ENCODE data around the gene DISP2.

Gene DISP2

DNA sequence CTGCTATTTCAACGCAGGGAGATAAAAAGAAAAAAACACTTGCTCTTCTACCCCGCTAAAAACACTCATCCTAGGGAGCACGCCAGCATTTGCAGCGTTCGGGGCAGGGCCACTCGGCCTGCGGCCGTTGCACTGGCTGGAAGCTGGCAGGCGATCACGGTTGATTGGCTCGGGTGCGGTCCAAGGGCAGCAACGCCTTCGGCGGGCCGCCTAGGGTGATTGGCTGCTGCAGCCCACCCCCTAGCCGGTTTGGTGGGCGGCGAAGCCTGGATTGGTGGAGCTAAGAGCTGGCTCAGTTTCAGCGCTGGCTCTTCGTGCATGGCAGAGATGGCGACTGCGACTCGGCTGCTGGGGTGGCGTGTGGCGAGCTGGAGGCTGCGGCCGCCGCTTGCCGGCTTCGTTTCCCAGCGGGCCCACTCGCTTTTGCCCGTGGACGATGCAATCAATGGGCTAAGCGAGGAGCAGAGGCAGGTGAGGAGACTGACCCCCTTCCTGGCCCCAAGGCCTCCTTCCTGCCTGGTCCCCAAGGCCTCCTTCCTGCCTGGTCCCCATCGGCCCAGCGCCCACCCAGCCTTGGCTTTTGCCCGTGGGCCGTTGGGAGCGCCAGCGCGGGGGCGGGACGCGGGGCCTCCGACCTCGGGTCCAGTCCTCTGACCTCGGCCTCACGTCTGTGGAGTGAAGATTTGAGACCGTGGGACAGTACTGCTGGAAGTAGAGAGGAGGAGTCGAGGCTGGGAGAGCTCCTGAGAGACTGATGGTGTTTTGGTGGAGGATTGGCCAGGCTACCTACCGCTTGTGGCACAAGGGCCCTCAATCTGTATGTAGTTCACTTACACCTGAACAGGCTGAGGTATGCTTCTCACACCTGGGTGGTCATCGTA is 47.7 kb downstream of the DISP2 start, which contains the start of gene IVD:
Gene IVD (plus strand): TSS at position 295 of the 881 bp plus-strand sequence. CDS start 33 bp downstream, at position 328.
- Mint-ChIP-seq H3K27me3 (ENCODE audit: low read depth) (no peaks in the 10 kb centered on the region), H3K9me3 (no peaks in the 10 kb centered on the region), H3K27ac (peak within 1 kb of the TSS; percentile 1 to 73 (median 11)), H3K4me3 (peak within 1 kb of the TSS; percentile 88 to 92 (median 92)), H3K4me1 (peaks cover 21% of the 10 kb centered on the region), H3K36me3 (ENCODE audit: low read depth) (peaks cover 17% of the 10 kb centered on the region)
- TF ChIP-seq, protein P1, sequence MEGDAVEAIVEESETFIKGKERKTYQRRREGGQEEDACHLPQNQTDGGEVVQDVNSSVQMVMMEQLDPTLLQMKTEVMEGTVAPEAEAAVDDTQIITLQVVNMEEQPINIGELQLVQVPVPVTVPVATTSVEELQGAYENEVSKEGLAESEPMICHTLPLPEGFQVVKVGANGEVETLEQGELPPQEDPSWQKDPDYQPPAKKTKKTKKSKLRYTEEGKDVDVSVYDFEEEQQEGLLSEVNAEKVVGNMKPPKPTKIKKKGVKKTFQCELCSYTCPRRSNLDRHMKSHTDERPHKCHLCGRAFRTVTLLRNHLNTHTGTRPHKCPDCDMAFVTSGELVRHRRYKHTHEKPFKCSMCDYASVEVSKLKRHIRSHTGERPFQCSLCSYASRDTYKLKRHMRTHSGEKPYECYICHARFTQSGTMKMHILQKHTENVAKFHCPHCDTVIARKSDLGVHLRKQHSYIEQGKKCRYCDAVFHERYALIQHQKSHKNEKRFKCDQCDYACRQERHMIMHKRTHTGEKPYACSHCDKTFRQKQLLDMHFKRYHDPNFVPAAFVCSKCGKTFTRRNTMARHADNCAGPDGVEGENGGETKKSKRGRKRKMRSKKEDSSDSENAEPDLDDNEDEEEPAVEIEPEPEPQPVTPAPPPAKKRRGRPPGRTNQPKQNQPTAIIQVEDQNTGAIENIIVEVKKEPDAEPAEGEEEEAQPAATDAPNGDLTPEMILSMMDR (IDR thresholded peaks at IDR 0.05; ENCODE audit: unreplicated experiment in 3 of 3) = no peak

DNA sequence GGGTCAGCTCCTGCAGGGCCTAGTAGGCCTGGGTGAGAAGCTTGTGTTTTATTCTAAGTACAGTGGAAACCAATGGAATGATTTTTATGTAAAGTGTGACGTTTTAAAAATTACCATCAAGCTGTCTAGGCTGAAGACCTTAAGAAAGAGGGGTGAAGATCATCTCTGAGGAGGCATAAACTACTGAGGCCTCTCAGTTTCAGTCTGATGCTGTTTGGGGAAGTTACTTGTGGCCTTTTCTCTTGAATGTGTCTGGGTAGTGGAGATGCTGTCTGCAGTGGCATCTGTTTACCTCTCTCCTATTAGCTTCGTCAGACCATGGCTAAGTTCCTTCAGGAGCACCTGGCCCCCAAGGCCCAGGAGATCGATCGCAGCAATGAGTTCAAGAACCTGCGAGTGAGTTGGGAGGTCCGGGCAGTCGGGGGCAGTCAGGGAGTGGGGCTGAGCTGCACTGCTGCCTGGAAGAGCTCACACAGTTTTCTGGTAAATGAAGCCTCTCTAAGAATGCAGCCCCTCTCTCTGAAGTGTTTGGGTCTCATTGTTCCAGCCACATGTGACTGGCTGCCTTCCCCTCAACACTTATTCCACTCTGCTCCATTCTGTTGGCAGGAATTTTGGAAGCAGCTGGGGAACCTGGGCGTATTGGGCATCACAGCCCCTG is 49.4 kb downstream of the DISP2 start:
- H3K4me3 Mint-ChIP-seq = peak overlapping the region; percentile 69 to 78 (median 76)
- H3K9me3 Mint-ChIP-seq = no peaks in the 10 kb centered on the region
- peaks cover 21% of the 10 kb centered on the region for H3K4me1 Mint-ChIP-seq
- TF ChIP-seq, protein P1 (IDR thresholded peaks at IDR 0.05; ENCODE audit: unreplicated experiment in 3 of 3) = no peak
- H3K27me3 Mint-ChIP-seq (ENCODE audit: low read depth) = no peaks in the 10 kb centered on the region
- peak overlapping the region in 1 of 3 experiments; percentile 56 for H3K27ac Mint-ChIP-seq
- H3K36me3 Mint-ChIP-seq (ENCODE audit: low read depth) = peaks cover 32% of the 10 kb centered on the region

GRCh38 chr15:40409366-40409765 is 51.3 kb downstream of the DISP2 start:
- no peaks in the 10 kb centered on the region for H3K27me3 Mint-ChIP-seq (ENCODE audit: low read depth)
- no peak overlapping the region for H3K27ac Mint-ChIP-seq
- no peaks in the 10 kb centered on the region for H3K9me3 Mint-ChIP-seq
- H3K36me3 Mint-ChIP-seq (ENCODE audit: low read depth) = peaks cover 44% of the 10 kb centered on the region
- TF ChIP-seq, protein P1 (IDR thresholded peaks at IDR 0.05; ENCODE audit: unreplicated experiment in 3 of 3) = no peak
- H3K4me1 Mint-ChIP-seq = peaks cover 21% of the 10 kb centered on the region
- no peak overlapping the region for H3K4me3 Mint-ChIP-seq

DNA sequence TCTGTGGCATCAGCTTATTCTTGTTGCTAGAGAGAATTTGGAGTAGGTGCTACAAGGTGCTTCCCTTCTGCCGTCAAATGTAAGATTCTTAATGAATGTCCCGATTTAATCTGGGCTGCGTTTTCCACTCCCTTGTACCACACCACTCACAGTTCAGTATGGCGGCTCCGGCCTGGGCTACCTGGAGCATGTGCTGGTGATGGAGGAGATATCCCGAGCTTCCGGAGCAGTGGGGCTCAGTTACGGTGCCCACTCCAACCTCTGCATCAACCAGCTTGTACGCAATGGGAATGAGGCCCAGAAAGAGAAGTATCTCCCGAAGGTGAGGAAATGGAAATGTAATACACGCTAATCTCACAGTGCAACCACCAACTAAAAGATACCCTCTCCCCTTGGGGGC is 52.5 kb downstream of the DISP2 start:
- Mint-ChIP-seq H3K27me3 (ENCODE audit: low read depth) (no peaks in the 10 kb centered on the region), H3K9me3 (no peaks in the 10 kb centered on the region), H3K4me1 (peaks cover 16% of the 10 kb centered on the region), H3K36me3 (ENCODE audit: low read depth) (peaks cover 53% of the 10 kb centered on the region), H3K27ac (no peak overlapping the region), H3K4me3 (no peak overlapping the region)
- TF ChIP-seq, protein P1 (IDR thresholded peaks at IDR 0.05; ENCODE audit: unreplicated experiment in 3 of 3) = no peak

DNA sequence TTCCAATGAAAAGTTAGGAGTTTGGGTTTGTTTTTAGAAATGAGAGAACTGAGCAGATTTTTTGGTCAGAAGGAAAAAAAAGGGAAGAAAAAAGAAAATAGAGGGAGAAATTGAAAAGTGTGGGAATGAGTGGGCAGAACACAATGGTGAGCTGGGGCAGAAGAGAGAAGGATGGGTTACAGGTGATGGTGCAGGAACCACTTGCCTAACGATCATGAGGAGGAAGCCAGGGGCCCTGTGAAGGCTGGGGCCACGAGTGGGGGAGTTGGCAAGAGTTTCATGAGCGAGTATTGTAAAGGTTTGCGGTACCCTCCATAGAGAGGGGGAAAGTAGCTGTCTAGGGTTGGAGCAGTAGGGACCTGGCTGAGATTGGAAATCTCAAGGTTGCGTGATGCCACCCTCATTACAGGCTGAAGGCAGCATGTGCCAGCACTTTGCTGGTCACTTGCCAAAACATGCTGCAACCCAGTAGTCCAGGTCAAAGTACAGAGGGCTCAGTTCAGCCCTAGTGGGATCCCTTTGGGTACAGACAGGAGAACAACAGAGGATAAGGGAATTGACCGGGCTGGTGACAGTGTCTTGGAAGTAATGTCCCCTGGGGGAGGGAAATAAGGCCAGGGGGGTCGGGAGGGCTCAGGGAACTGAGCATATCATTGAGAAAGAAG is 54.2 kb downstream of the DISP2 start:
- H3K4me3 Mint-ChIP-seq = no peak overlapping the region
- peaks cover 54% of the 10 kb centered on the region for H3K36me3 Mint-ChIP-seq (ENCODE audit: low read depth)

More for the DNA sequence above, 54.2 kb downstream of the DISP2 start:
- Mint-ChIP-seq H3K4me1 (peaks cover 7% of the 10 kb centered on the region), H3K9me3 (no peaks in the 10 kb centered on the region), H3K27ac (no peak overlapping the region), H3K27me3 (ENCODE audit: low read depth) (no peaks in the 10 kb centered on the region)
- TF ChIP-seq, protein P1 (IDR thresholded peaks at IDR 0.05; ENCODE audit: unreplicated experiment in 3 of 3) = no peak
